NCI-H82 treated with DMSO at 0.1 percent for 48 hours (cell line): ENCODE results near the gene EPHB1.

Experiments
- DNase-seq: peaks from one replicate; lab custom pipeline; 2025; ENCODE audit not compliant: unreplicated experiment; lab: John Stamatoyannopoulos, UW

Gene EPHB1

GRCh38 chr3:134877788-134878187 is 82.7 kb downstream of the EPHB1 start:
- DNase-seq = no peak

- no peak for DNase-seq
Observed at GRCh38 chr3:134879990-134880389, 84.9 kb downstream of the EPHB1 start.

- DNase-seq = no peak
Observed at GRCh38 chr3:134880431-134880830, 85.4 kb downstream of the EPHB1 start.

- DNase-seq = no peak
Observed at GRCh38 chr3:134881305-134881704, 86.2 kb downstream of the EPHB1 start.

- no peak for DNase-seq
Observed at GRCh38 chr3:134883697-134884385, 88.8 kb downstream of the EPHB1 start.

- no peak for DNase-seq
Observed at GRCh38 chr3:134885877-134886621, 91.0 kb downstream of the EPHB1 start.

GRCh38 chr3:134886991-134887390 is 91.9 kb downstream of the EPHB1 start:
- DNase-seq = no peak

GRCh38 chr3:134887536-134887935 is 92.5 kb downstream of the EPHB1 start:
- no peak for DNase-seq

GRCh38 chr3:134892326-134892725 is 97.3 kb downstream of the EPHB1 start:
- DNase-seq = no peak

GRCh38 chr3:134892761-134893160 is 97.7 kb downstream of the EPHB1 start:
- no peak for DNase-seq

GRCh38 chr3:134894533-134894932 is 99.5 kb downstream of the EPHB1 start:
- DNase-seq = no peak

- no peak for DNase-seq
Observed at GRCh38 chr3:134895181-134895580, 100.1 kb downstream of the EPHB1 start.

- DNase-seq = no peak
Observed at GRCh38 chr3:134896141-134896540, 101.1 kb downstream of the EPHB1 start.

- no peak for DNase-seq
Observed at GRCh38 chr3:134896696-134897095, 101.6 kb downstream of the EPHB1 start.

GRCh38 chr3:134897391-134898141 is 102.5 kb downstream of the EPHB1 start:
- no peak for DNase-seq

GRCh38 chr3:134898181-134898754 is 103.2 kb downstream of the EPHB1 start:
- DNase-seq = no peak

GRCh38 chr3:134899786-134900185 is 104.7 kb downstream of the EPHB1 start:
- DNase-seq = no peak

GRCh38 chr3:134900482-134900881 is 105.4 kb downstream of the EPHB1 start:
- DNase-seq = no peak

GRCh38 chr3:134901461-134901860 is 106.4 kb downstream of the EPHB1 start:
- no peak for DNase-seq

GRCh38 chr3:134903837-134904236 is 108.8 kb downstream of the EPHB1 start:
- DNase-seq = no peak

- no peak for DNase-seq
Observed at GRCh38 chr3:134904241-134904771, 109.2 kb downstream of the EPHB1 start.
